Activated CD8-positive, alpha-beta memory T cell treated with anti-CD3 and anti-CD28 coated beads, Interleukin-2, amount 10 ng/mL, durations not matched to agents 7 days and 5 days (primary cell): Measurements from ENCODE around the gene SEZ6L2. TPM values are rescaled to one million over a fixed set of nuclear protein-coding genes. Genes with fewer than 3 reads are reported as not detected.
"Not testable (repeated sequence)": the region's sequence is repeated elsewhere in the genome, so short reads cannot be mapped to it uniquely, and the experiment has no call there.

ENCODE experiments used
- ATAC-seq: fragments of 150-1000 bp; cut with Tn5 transposase; one replicate; pipeline ENCODE4 v1.10.0; 2021; ENCODE audit warnings: moderate library complexity
- CTCF ChIA-PET: fragments of 350-600 bp; sonication (Branson Sonifier 250); formaldehyde crosslinking; loops from one replicate; lab custom pipeline; 2021; ENCODE audit warnings: antibody characterized with exemption; lab: Charles Lee
- DNase-seq: peaks from one replicate; pipeline ENCODE4 v3.0.0-alpha.2; 2020
- H3K27ac Mint-ChIP-seq: one replicate; pipeline ENCODE4 v1.8.0; 2021; ENCODE audit warnings: mild to moderate bottlenecking, mixed read lengths
- H3K27me3 Mint-ChIP-seq: one replicate; pipeline ENCODE4 v1.8.0; 2021; ENCODE audit warnings: mixed read lengths
- H3K36me3 Mint-ChIP-seq: one replicate; pipeline ENCODE4 v1.8.0; 2021; ENCODE audit warnings: mild to moderate bottlenecking, mixed read lengths
- H3K4me1 Mint-ChIP-seq: one replicate; pipeline ENCODE4 v1.8.0; 2021; ENCODE audit warnings: mixed read lengths
- H3K4me3 Mint-ChIP-seq: one replicate; pipeline ENCODE4 v1.8.0; 2021; ENCODE audit warnings: mild to moderate bottlenecking, moderate library complexity, mixed read lengths
- H3K9me3 Mint-ChIP-seq: one replicate; pipeline ENCODE4 v1.8.0; 2022; ENCODE audit warnings: low read depth, mixed read lengths
- total RNA-seq, 2 experiments: library from RNA; stranded (reverse); gene quantifications; one replicate each; pipeline ENCODE4 v1.2.3, GENCODE V29; 2021

The SEZ6L2 gene
- total RNA-seq, 2 experiments from 2014 or later = 0.09 TPM; not detected in 1

- Mint-ChIP-seq H3K36me3 (no peaks in the 10 kb centered on the region), H3K4me3 (no peak overlapping the region), H3K4me1 (no peaks in the 10 kb centered on the region), H3K27ac (no peak overlapping the region), H3K9me3 (no peaks in the 10 kb centered on the region), H3K27me3 (peaks cover 15% of the 10 kb centered on the region)
- ATAC-seq (no peak), DNase-seq (no peak)
- CTCF ChIA-PET = no interaction called here
Observed at GRCh38 chr16:29893553-29893952, 5.8 kb downstream of the SEZ6L2 start.

- Mint-ChIP-seq H3K27ac (no peak overlapping the region), H3K27me3 (peaks cover 3% of the 10 kb centered on the region), H3K4me3 (no peak overlapping the region), H3K9me3 (no peaks in the 10 kb centered on the region), H3K36me3 (no peaks in the 10 kb centered on the region), H3K4me1 (no peaks in the 10 kb centered on the region)
- no peak for ATAC-seq
- no peak for DNase-seq
- CTCF ChIA-PET = no interaction called here
Observed at GRCh38 chr16:29892458-29892813, 6.9 kb downstream of the SEZ6L2 start.

- H3K9me3 Mint-ChIP-seq = no peaks in the 10 kb centered on the region
- DNase-seq (no peak), ATAC-seq (no peak)
- H3K27me3 Mint-ChIP-seq = no peaks in the 10 kb centered on the region
- H3K4me3 Mint-ChIP-seq = no peak overlapping the region
- CTCF ChIA-PET = no interaction called here
- H3K36me3 Mint-ChIP-seq = no peaks in the 10 kb centered on the region
- H3K4me1 Mint-ChIP-seq = no peaks in the 10 kb centered on the region
- no peak overlapping the region for H3K27ac Mint-ChIP-seq
Observed at GRCh38 chr16:29891525-29892457, 7.6 kb downstream of the SEZ6L2 start.

GRCh38 chr16:29889372-29889771 is 10.0 kb downstream of the SEZ6L2 start:
- H3K4me1 Mint-ChIP-seq, H3K27me3 Mint-ChIP-seq, H3K27ac Mint-ChIP-seq, H3K9me3 Mint-ChIP-seq, DNase-seq, CTCF ChIA-PET, H3K4me3 Mint-ChIP-seq, ATAC-seq, H3K36me3 Mint-ChIP-seq: not testable (repeated sequence)

GRCh38 chr16:29883987-29884386 is 15.4 kb downstream of the SEZ6L2 start:
- H3K4me1 Mint-ChIP-seq = no peaks in the 10 kb centered on the region
- ATAC-seq = no peak
- H3K27me3 Mint-ChIP-seq = peaks cover 10% of the 10 kb centered on the region
- no peak overlapping the region for H3K27ac Mint-ChIP-seq
- H3K4me3 Mint-ChIP-seq = no peak overlapping the region
- no peaks in the 10 kb centered on the region for H3K9me3 Mint-ChIP-seq
- CTCF ChIA-PET = no interaction called here
- H3K36me3 Mint-ChIP-seq = no peaks in the 10 kb centered on the region
- no peak for DNase-seq

- no peaks in the 10 kb centered on the region for H3K36me3 Mint-ChIP-seq
- H3K27me3 Mint-ChIP-seq = peaks cover 30% of the 10 kb centered on the region
- DNase-seq (no peak), ATAC-seq (no peak)
- H3K4me1 Mint-ChIP-seq = peaks cover 14% of the 10 kb centered on the region
- no peak overlapping the region for H3K27ac Mint-ChIP-seq
- CTCF ChIA-PET = no interaction called here
- no peak overlapping the region for H3K4me3 Mint-ChIP-seq
- no peaks in the 10 kb centered on the region for H3K9me3 Mint-ChIP-seq
Observed at GRCh38 chr16:29881050-29881449, 18.3 kb downstream of the SEZ6L2 start.

GRCh38 chr16:29878172-29878571 is 21.2 kb downstream of the SEZ6L2 start:
- CTCF ChIA-PET = interaction anchor here (0.5 to 2.2 kb wide), 4 partner anchors 10 to 197 kb away, joined by 3 to 7 read pairs (median 6); no protein-coding TSS in a partner anchor
- Mint-ChIP-seq H3K27me3 (peaks cover 41% of the 10 kb centered on the region), H3K4me3 (no peak overlapping the region)

GRCh38 chr16:29877266-29877961 is 21.9 kb downstream of the SEZ6L2 start:
- peaks cover 14% of the 10 kb centered on the region for H3K4me1 Mint-ChIP-seq
- ATAC-seq (peak; percentile 75), DNase-seq (peak; percentile 69)
- no peak overlapping the region for H3K4me3 Mint-ChIP-seq
- peaks cover 38% of the 10 kb centered on the region for H3K27me3 Mint-ChIP-seq
- H3K9me3 Mint-ChIP-seq = no peaks in the 10 kb centered on the region
- no peak overlapping the region for H3K27ac Mint-ChIP-seq
- H3K36me3 Mint-ChIP-seq = no peaks in the 10 kb centered on the region
- CTCF ChIA-PET = interaction anchor here (0.5 to 2.2 kb wide), 4 partner anchors 10 to 196 kb away, joined by 3 to 7 read pairs (median 6); no protein-coding TSS in a partner anchor

More at GRCh38 chr16:29878172-29878571, 21.2 kb downstream of the SEZ6L2 start:
- no peaks in the 10 kb centered on the region for H3K36me3 Mint-ChIP-seq
- H3K4me1 Mint-ChIP-seq = peaks cover 14% of the 10 kb centered on the region
- no peak overlapping the region for H3K27ac Mint-ChIP-seq
- ATAC-seq (no peak), DNase-seq (no peak)
- no peaks in the 10 kb centered on the region for H3K9me3 Mint-ChIP-seq

GRCh38 chr16:29876594-29877249 is 22.6 kb downstream of the SEZ6L2 start:
- peak; percentile 66 for ATAC-seq
- CTCF ChIA-PET = interaction anchor here (0.7 to 2.2 kb wide), 3 partner anchors 9 to 40 kb away, joined by 3 to 7 read pairs (median 6); no protein-coding TSS in a partner anchor
- H3K4me3 Mint-ChIP-seq = peak overlapping the region; percentile 54

GRCh38 chr16:29876217-29876593 is 23.1 kb downstream of the SEZ6L2 start:
- H3K4me1 Mint-ChIP-seq = peaks cover 14% of the 10 kb centered on the region
- peaks cover 38% of the 10 kb centered on the region for H3K27me3 Mint-ChIP-seq
- no peaks in the 10 kb centered on the region for H3K36me3 Mint-ChIP-seq
- H3K27ac Mint-ChIP-seq = no peak overlapping the region
- H3K4me3 Mint-ChIP-seq = peak overlapping the region; percentile 54
- CTCF ChIA-PET = interaction anchor here (1.6 kb wide), 1 partner anchor 156 kb away, joined by 12 read pairs; no protein-coding TSS in a partner anchor
- no peaks in the 10 kb centered on the region for H3K9me3 Mint-ChIP-seq
- DNase-seq (no peak), ATAC-seq (no peak)

More at GRCh38 chr16:29876594-29877249, 22.6 kb downstream of the SEZ6L2 start:
- Mint-ChIP-seq H3K36me3 (no peaks in the 10 kb centered on the region), H3K9me3 (no peaks in the 10 kb centered on the region), H3K27ac (no peak overlapping the region), H3K4me1 (peaks cover 14% of the 10 kb centered on the region), H3K27me3 (peaks cover 38% of the 10 kb centered on the region)
- DNase-seq = no peak

- Mint-ChIP-seq H3K9me3 (no peaks in the 10 kb centered on the region), H3K27me3 (peaks cover 35% of the 10 kb centered on the region), H3K4me3 (no peak overlapping the region), H3K27ac (no peak overlapping the region), H3K36me3 (no peaks in the 10 kb centered on the region), H3K4me1 (peaks cover 14% of the 10 kb centered on the region)
- DNase-seq (no peak), ATAC-seq (no peak)
- CTCF ChIA-PET = interaction anchor here (1.6 kb wide), 1 partner anchor 157 kb away, joined by 12 read pairs; no protein-coding TSS in a partner anchor
Observed at GRCh38 chr16:29875206-29875605, 24.1 kb downstream of the SEZ6L2 start.

- Mint-ChIP-seq H3K27ac (no peak overlapping the region), H3K27me3 (peaks cover 31% of the 10 kb centered on the region), H3K4me1 (peaks cover 14% of the 10 kb centered on the region), H3K9me3 (no peaks in the 10 kb centered on the region), H3K36me3 (no peaks in the 10 kb centered on the region), H3K4me3 (no peak overlapping the region)
- DNase-seq (no peak), ATAC-seq (no peak)
- CTCF ChIA-PET = interaction anchor here (0.5 kb wide), 1 partner anchor 53 kb away, joined by 3 read pairs; the partner anchor contains the start of gene KCTD13
Observed at GRCh38 chr16:29873319-29873718, 26.0 kb downstream of the SEZ6L2 start.
